ENCODE results near the gene DSG2. TPM values are rescaled to one million over a fixed set of nuclear protein-coding genes. Genes with fewer than 3 reads are reported as not detected.

DSG2 gene
- total and polyA plus RNA-seq, 3 donors from 2014 or later = 5.9 to 8.6 (median 7.0) TPM

GRCh38 chr18:31585991-31586390 is 88.0 kb downstream of the DSG2 start:
- TF ChIP-seq POLR2A (IDR thresholded peaks at IDR 0.05) (no peak), CTCF (IDR thresholded peaks at IDR 0.05) (no peak)
- intact Hi-C loops (cut with DNase I; ENCODE audit: low total_unique reads) = no loop called here
- Histone ChIP-seq H3K27ac (no peak overlapping the region), H3K36me3 (ENCODE audit: low read depth, missing control alignments) (no peaks in the 10 kb centered on the region), H3K4me1 (no peaks in the 10 kb centered on the region), H3K9me3 (no peaks in the 10 kb centered on the region), H3K27me3 (no peaks in the 10 kb centered on the region), H3K4me3 (no peak overlapping the region)
- 91 to 95% methylated on average over 5 of the region's 5 CpGs for WGBS, 2 donors
- DNase-seq = no peak

- no peak overlapping the region for H3K27ac ChIP-seq
- H3K4me1 ChIP-seq = no peaks in the 10 kb centered on the region
- intact Hi-C loops (cut with DNase I; ENCODE audit: low total_unique reads) = no loop called here
- no peaks in the 10 kb centered on the region for H3K36me3 ChIP-seq (ENCODE audit: low read depth, missing control alignments)
- DNase-seq = no peak
- H3K27me3 ChIP-seq = no peaks in the 10 kb centered on the region
- 68 to 70% methylated on average over 5 of the region's 5 CpGs for WGBS, 2 donors
- no peaks in the 10 kb centered on the region for H3K9me3 ChIP-seq
- no peak overlapping the region for H3K4me3 ChIP-seq
- TF ChIP-seq POLR2A (IDR thresholded peaks at IDR 0.05) (no peak), CTCF (IDR thresholded peaks at IDR 0.05) (no peak)
Observed at GRCh38 chr18:31586616-31587015, 88.6 kb downstream of the DSG2 start.

- H3K27ac ChIP-seq = no peak overlapping the region
- no peaks in the 10 kb centered on the region for H3K36me3 ChIP-seq (ENCODE audit: low read depth, missing control alignments)
- H3K9me3 ChIP-seq = no peaks in the 10 kb centered on the region
- H3K4me1 ChIP-seq = no peaks in the 10 kb centered on the region
- intact Hi-C loops (cut with DNase I; ENCODE audit: low total_unique reads) = no loop called here
- WGBS, 2 donors = 80 to 82% methylated on average over 4 of the region's 4 CpGs
- H3K27me3 ChIP-seq = no peaks in the 10 kb centered on the region
- DNase-seq = no peak
- no peak for TF ChIP-seq CTCF (IDR thresholded peaks at IDR 0.05)
- TF ChIP-seq POLR2A (IDR thresholded peaks at IDR 0.05) = no peak
- no peak overlapping the region for H3K4me3 ChIP-seq
Observed at GRCh38 chr18:31587529-31587928, 89.6 kb downstream of the DSG2 start.

GRCh38 chr18:31590570-31590969 is 92.6 kb downstream of the DSG2 start:
- no peaks in the 10 kb centered on the region for H3K36me3 ChIP-seq (ENCODE audit: low read depth, missing control alignments)
- no peak for TF ChIP-seq POLR2A (IDR thresholded peaks at IDR 0.05)
- TF ChIP-seq CTCF (IDR thresholded peaks at IDR 0.05) = no peak
- WGBS, 2 donors = 88 to 92% methylated on average over 8 of the region's 8 CpGs
- no peaks in the 10 kb centered on the region for H3K4me1 ChIP-seq
- intact Hi-C loops (cut with DNase I; ENCODE audit: low total_unique reads) = no loop called here
- H3K27ac ChIP-seq = no peak overlapping the region
- no peaks in the 10 kb centered on the region for H3K27me3 ChIP-seq
- no peak overlapping the region for H3K4me3 ChIP-seq
- no peaks in the 10 kb centered on the region for H3K9me3 ChIP-seq
- no peak for DNase-seq

- TF ChIP-seq POLR2A (IDR thresholded peaks at IDR 0.05) = no peak
- TF ChIP-seq CTCF (IDR thresholded peaks at IDR 0.05) = no peak
- whole genome bisulfite sequencing, 2 donors = 33 to 53% methylated on average over 2 of the region's 2 CpGs
- intact Hi-C loops (cut with DNase I; ENCODE audit: low total_unique reads) = no loop called here
Observed at GRCh38 chr18:31591113-31591512, 93.1 kb downstream of the DSG2 start.

More at GRCh38 chr18:31591113-31591512, 93.1 kb downstream of the DSG2 start:
- Histone ChIP-seq H3K36me3 (ENCODE audit: low read depth, missing control alignments) (no peaks in the 10 kb centered on the region), H3K27me3 (no peaks in the 10 kb centered on the region), H3K4me3 (no peak overlapping the region), H3K9me3 (no peaks in the 10 kb centered on the region), H3K27ac (no peak overlapping the region), H3K4me1 (no peaks in the 10 kb centered on the region)
- no peak for DNase-seq
